ENCODE results near the gene POLR3B.
"Not testable (repeated sequence)": the region's sequence is repeated elsewhere in the genome, so short reads cannot be mapped to it uniquely, and the experiment has no call there.

Gene POLR3B
- 12.6 to 52.0 (median 22.6) reads per million in 9 experiments for total RNA-seq

- Mint-ChIP-seq H3K4me1 (ENCODE audit: low read depth in 2 of 2) (peaks cover 14% of the 10 kb centered on the region in 2 donors), H3K27ac (peak within 1 kb of the TSS; percentile 81 to 92), H3K9me3 (no peaks in the 10 kb centered on the region), H3K4me3 (peak within 1 kb of the TSS; percentile 91 to 93), H3K36me3 (ENCODE audit: insufficient read depth) (peaks cover 14% of the 10 kb centered on the region), H3K27me3 (no peaks in the 10 kb centered on the region)
- DNase-seq (peak; percentile 96 to 98 (median 96)), ATAC-seq (replicated peaks) (peak; percentile 93)
Measured at GRCh38 chr12:106357549-106358395, at the start of gene POLR3B. TSS of gene POLR3B (plus strand) at chr12:106357748. CDS start at chr12:106357880, 132 bp downstream.

- peaks cover 25% of the 10 kb centered on the region for H3K36me3 Mint-ChIP-seq (ENCODE audit: insufficient read depth)
- DNase-seq (no peak), ATAC-seq (replicated peaks) (no peak)
- no peaks in the 10 kb centered on the region for H3K9me3 Mint-ChIP-seq
- H3K27me3 Mint-ChIP-seq: no peaks in the 10 kb centered on the region
- no peak overlapping the region for H3K4me3 Mint-ChIP-seq
- H3K27ac Mint-ChIP-seq: no peak overlapping the region
- H3K4me1 Mint-ChIP-seq (ENCODE audit: low read depth in 2 of 2): peaks cover 53% of the 10 kb centered on the region in 2 donors
Measured at GRCh38 chr12:106308121-106308520, 49.4 kb upstream of the POLR3B start.

DNA sequence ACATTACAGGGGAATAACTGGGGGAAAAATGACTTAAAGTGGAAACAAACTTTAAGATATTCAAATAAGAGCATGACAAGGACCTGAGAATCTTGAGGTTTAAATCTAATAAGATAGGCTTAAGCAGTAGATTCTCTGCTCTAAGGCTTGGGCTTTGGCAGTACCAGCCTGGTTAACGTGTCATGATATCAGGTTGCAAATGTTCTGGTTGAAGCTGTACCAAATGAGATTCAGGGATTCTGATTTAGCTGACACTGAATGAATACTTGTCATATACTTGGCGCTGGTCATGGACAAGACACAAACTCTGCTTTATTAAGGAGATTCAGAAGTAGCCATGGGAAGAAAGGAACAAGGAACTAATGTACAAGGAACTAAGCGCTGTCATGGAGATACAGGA, 48.9 kb upstream of the POLR3B start:
- DNase-seq (no peak), ATAC-seq (replicated peaks) (no peak)
- peaks cover 49 to 50% of the 10 kb centered on the region in 2 donors for H3K4me1 Mint-ChIP-seq (ENCODE audit: low read depth in 2 of 2)
- peaks cover 21% of the 10 kb centered on the region for H3K36me3 Mint-ChIP-seq (ENCODE audit: insufficient read depth)
- no peaks in the 10 kb centered on the region for H3K9me3 Mint-ChIP-seq
- no peaks in the 10 kb centered on the region for H3K27me3 Mint-ChIP-seq
- no peak overlapping the region for H3K4me3 Mint-ChIP-seq
- no peak overlapping the region for H3K27ac Mint-ChIP-seq

DNA sequence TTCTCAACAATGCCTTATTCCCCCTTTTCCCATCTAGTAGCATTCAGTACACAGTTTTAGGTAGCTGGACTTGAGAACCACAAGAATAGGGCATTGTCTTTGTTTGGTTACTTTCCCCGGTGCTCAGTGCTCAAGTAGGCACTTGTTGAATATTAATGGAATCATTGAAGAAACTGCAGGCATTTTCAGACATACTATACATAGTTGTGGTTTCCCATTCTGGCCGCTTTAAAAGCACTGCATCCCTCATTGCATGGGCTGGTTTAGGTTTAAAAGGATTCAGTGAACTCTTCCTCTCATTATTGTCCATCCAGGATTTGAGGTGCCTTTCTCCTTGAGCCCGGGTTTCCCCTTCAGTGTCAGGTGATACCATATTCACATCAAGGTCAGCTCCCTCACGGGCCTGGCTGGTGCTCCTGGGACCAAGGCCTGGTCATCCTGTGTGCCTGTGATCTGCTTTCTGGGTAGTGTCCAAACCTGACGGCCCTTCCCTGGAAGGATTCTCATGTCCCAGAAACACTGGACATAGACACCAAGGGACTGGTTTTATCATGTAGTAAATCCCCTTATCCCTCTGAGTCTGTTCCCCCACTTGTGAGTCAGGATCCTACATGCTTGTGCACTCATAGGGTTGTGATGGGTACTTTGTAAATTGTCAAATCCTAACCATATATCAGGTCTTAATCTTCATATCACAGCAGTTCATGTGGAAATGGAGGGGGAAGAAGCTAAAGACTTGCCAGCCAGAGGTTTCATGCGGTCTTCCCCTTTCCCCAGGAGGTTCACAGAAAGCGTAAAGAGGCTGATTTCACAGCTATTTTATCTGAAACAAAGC, 47.7 kb upstream of the POLR3B start:
- no peaks in the 10 kb centered on the region for H3K27me3 Mint-ChIP-seq
- H3K27ac Mint-ChIP-seq: peak overlapping the region; percentile 1 to 78
- H3K4me3 Mint-ChIP-seq: no peak overlapping the region
- DNase-seq (no peak), ATAC-seq (replicated peaks) (no peak)
- peaks cover 37 to 38% of the 10 kb centered on the region in 2 donors for H3K4me1 Mint-ChIP-seq (ENCODE audit: low read depth in 2 of 2)
- no peaks in the 10 kb centered on the region for H3K9me3 Mint-ChIP-seq
- peaks cover 25% of the 10 kb centered on the region for H3K36me3 Mint-ChIP-seq (ENCODE audit: insufficient read depth)

GRCh38 chr12:106310687-106311086, 46.9 kb upstream of the POLR3B start:
- H3K4me3 Mint-ChIP-seq: no peak overlapping the region
- H3K36me3 Mint-ChIP-seq (ENCODE audit: insufficient read depth): peaks cover 32% of the 10 kb centered on the region
- no peak for DNase-seq
- H3K9me3 Mint-ChIP-seq: no peaks in the 10 kb centered on the region
- no peak for ATAC-seq (replicated peaks)
- peak overlapping the region in 1 of 2 donors; percentile 78 for H3K27ac Mint-ChIP-seq
- peaks cover 29 to 30% of the 10 kb centered on the region in 2 donors for H3K4me1 Mint-ChIP-seq (ENCODE audit: low read depth in 2 of 2)
- H3K27me3 Mint-ChIP-seq: no peaks in the 10 kb centered on the region

GRCh38 chr12:106311139-106311538, 46.4 kb upstream of the POLR3B start:
- Mint-ChIP-seq H3K4me1 (ENCODE audit: low read depth in 2 of 2) (peaks cover 26 to 30% of the 10 kb centered on the region in 2 donors), H3K9me3 (no peaks in the 10 kb centered on the region), H3K27ac (peak overlapping the region; percentile 50 to 78), H3K4me3 (no peak overlapping the region), H3K36me3 (ENCODE audit: insufficient read depth) (peaks cover 35% of the 10 kb centered on the region), H3K27me3 (no peaks in the 10 kb centered on the region)
- DNase-seq (no peak), ATAC-seq (replicated peaks) (no peak)

DNA sequence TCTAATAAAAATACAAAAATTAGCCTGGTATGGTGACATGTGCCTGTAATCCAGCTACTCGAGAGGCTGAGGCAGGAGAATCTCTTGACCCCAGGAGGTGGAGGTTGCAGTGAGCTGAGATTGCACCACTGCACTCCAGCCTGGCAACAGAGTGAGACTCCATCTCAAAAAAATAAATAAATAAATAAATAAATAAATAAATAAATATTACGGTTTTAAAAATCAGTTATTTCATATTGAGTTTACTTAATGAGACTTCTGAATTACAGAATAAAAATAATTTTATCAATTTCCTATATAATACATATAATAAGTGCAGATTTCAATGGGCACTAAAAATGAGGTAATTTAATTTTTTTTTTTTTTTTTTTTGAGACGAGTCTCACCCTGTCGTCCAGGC, 44.1 kb upstream of the POLR3B start:
- H3K27ac Mint-ChIP-seq; ATAC-seq (replicated peaks); H3K9me3 Mint-ChIP-seq; H3K27me3 Mint-ChIP-seq; H3K4me3 Mint-ChIP-seq; DNase-seq: not testable (repeated sequence)
- Mint-ChIP-seq H3K4me1 (ENCODE audit: low read depth in 2 of 2) (peaks cover 16 to 19% of the 10 kb centered on the region in 2 donors), H3K36me3 (ENCODE audit: insufficient read depth) (peaks cover 49% of the 10 kb centered on the region)

GRCh38 chr12:106315523-106315922, 42.0 kb upstream of the POLR3B start:
- Mint-ChIP-seq H3K4me1 (ENCODE audit: low read depth in 2 of 2) (peaks cover 7 to 11% of the 10 kb centered on the region in 2 donors), H3K4me3 (no peak overlapping the region), H3K27me3 (no peaks in the 10 kb centered on the region), H3K9me3 (no peaks in the 10 kb centered on the region), H3K36me3 (ENCODE audit: insufficient read depth) (peaks cover 68% of the 10 kb centered on the region), H3K27ac (no peak overlapping the region)
- DNase-seq (no peak), ATAC-seq (replicated peaks) (no peak)

DNA sequence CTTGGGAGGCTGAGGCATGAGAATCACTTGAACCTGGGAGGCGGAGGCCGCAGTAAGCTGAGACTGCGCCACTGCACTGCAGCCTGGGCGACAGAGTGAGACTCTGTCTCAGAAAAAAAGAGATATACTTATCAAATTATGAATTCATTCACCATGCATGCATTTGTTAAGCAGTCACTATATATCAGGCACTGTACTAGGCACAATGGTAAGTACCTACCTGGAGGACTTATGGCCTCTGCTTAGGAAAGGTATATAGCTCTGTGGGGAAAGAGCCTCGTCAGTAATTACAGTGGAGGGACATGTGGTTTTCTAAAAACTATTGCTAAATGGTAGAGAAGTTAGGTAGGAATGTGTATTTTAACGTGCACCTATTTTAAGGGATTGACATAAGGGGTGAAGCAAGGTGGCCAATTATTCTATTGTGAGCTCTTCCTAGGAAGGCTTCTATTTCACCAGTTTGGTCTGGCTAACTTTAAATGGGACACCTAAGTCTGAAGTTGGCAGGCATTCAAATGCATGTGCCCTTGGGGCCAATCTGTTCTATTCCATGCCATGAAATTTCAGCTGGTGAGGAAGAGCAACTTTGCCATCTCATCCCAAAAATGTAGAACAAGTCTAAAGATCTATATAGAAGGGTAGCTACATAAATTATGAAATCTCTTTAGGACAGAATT, 40.0 kb upstream of the POLR3B start:
- peaks cover 82% of the 10 kb centered on the region for H3K36me3 Mint-ChIP-seq (ENCODE audit: insufficient read depth)
- no peak for ATAC-seq (replicated peaks)

GRCh38 chr12:106321139-106321850, 36.3 kb upstream of the POLR3B start:
- H3K4me3 Mint-ChIP-seq: no peak overlapping the region
- H3K9me3 Mint-ChIP-seq: no peaks in the 10 kb centered on the region
- H3K27ac Mint-ChIP-seq: no peak overlapping the region
- H3K27me3 Mint-ChIP-seq: no peaks in the 10 kb centered on the region
- peaks cover 75% of the 10 kb centered on the region for H3K36me3 Mint-ChIP-seq (ENCODE audit: insufficient read depth)
- ATAC-seq (replicated peaks) (no peak), DNase-seq (no peak)
- peaks cover 7 to 9% of the 10 kb centered on the region in 2 donors for H3K4me1 Mint-ChIP-seq (ENCODE audit: low read depth in 2 of 2)

More for the DNA sequence above, 40.0 kb upstream of the POLR3B start:
- peak overlapping the region in 1 of 2 donors; percentile 28 for H3K27ac Mint-ChIP-seq
- H3K4me1 Mint-ChIP-seq (ENCODE audit: low read depth in 2 of 2): peaks cover 4% of the 10 kb centered on the region in 2 donors
- H3K27me3 Mint-ChIP-seq: no peaks in the 10 kb centered on the region
- no peaks in the 10 kb centered on the region for H3K9me3 Mint-ChIP-seq
- no peak overlapping the region for H3K4me3 Mint-ChIP-seq
- DNase-seq: no peak

- ATAC-seq (replicated peaks) (no peak), DNase-seq (no peak)
- no peaks in the 10 kb centered on the region for H3K27me3 Mint-ChIP-seq
- no peak overlapping the region for H3K4me3 Mint-ChIP-seq
- H3K27ac Mint-ChIP-seq: no peak overlapping the region
- H3K36me3 Mint-ChIP-seq (ENCODE audit: insufficient read depth): peaks cover 74% of the 10 kb centered on the region
- H3K9me3 Mint-ChIP-seq: no peaks in the 10 kb centered on the region
- peaks cover 4 to 7% of the 10 kb centered on the region in 2 donors for H3K4me1 Mint-ChIP-seq (ENCODE audit: low read depth in 2 of 2)
Measured at GRCh38 chr12:106323537-106323936, 34.0 kb upstream of the POLR3B start.

DNA sequence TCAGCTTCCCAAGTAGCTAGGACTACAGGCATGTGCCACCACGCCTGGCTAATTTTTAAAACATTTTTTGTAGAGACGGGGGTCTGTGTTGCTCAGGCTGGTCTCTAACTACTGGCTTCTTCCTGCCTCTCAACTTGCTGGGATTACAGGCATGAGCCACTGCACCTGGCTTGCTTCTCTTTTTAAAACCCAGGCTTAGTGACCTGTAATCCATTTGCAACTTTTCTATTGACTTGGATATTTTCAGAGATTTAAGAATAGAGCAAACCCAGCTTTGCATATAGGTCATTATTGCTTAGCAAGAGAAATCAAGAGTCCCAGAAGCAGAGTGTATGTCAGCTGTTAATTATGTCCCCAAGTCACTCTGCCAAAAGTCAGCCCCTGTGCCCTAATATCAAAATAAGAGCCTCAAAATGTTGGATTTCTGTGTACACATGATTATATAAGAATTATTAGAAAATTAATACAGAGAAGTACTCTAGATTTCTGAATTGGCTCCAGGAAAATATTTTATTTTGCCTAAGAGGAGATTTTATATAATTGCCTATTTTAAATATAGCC, 30.2 kb upstream of the POLR3B start:
- Mint-ChIP-seq H3K9me3 (no peaks in the 10 kb centered on the region), H3K4me1 (ENCODE audit: low read depth in 2 of 2) (peaks cover 3 to 11% of the 10 kb centered on the region in 2 donors), H3K27ac (no peak overlapping the region), H3K27me3 (no peaks in the 10 kb centered on the region), H3K4me3 (no peak overlapping the region), H3K36me3 (ENCODE audit: insufficient read depth) (peaks cover 52% of the 10 kb centered on the region)
- no peak for DNase-seq
- ATAC-seq (replicated peaks): no peak

All from effector memory CD8-positive, alpha-beta T cell (primary cell).